ENCODE data around the gene IL4R.

DNA sequence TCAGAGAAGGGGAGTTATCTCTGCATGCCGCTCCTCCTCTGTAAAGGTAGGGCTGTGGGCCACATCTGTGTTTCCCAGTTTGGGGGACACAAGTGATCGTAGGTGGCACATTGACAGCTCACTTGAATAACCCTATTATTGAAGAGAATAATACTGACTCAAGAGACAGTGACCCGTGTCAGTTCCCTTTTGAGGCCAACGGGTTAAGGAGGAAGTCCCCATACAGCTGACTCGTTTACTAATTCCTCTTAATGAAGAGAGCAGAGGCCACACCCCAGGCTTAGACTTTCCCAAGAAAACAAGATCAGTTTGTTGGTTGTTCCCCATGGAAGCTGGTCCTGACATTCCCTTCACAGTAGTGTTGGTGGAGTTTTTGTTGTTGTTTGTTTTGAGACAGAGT is 33.0 kb downstream of the IL4R start:
- no peak for TF ChIP-seq POLR2AphosphoS5 (IDR thresholded peaks at IDR 0.05)
- TF ChIP-seq POLR2A (IDR thresholded peaks at IDR 0.05) = no peak
